NOMO-1 treated with dmso at 0.1 percent for 144 hours (cell line): Measurements from ENCODE around the gene CCL5.

Experiments used
- DNase-seq: peaks from one replicate; lab custom pipeline; 2025; ENCODE audit not compliant: unreplicated experiment; lab: John Stamatoyannopoulos, UW

The CCL5 gene

DNA sequence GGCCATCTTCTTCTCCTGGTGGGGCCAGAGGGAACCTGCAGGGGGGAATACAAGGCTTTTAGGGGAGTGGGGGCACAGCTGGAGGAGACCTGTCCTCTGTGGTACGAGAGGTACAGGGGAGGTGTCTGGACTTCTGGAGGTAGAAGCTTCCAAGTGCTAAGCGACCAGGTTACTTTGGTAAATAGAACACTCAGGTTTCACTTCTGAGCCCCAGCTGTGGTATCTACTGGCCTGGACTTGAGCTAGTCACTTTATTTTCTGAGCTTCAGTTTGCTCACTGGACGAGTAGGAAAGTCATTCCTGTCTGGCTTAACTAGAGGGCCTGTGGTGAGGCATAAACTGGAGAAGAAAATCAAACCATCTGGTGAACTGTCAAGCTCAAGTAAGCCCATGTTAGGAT is 11.4 kb downstream of the CCL5 start, which contains the start of gene HEATR9:
HEATR9 (minus strand) TSS at position 155 of the 400 bp plus-strand sequence; CDS start at position 6, 149 bp downstream.
- no peak for DNase-seq

DNA sequence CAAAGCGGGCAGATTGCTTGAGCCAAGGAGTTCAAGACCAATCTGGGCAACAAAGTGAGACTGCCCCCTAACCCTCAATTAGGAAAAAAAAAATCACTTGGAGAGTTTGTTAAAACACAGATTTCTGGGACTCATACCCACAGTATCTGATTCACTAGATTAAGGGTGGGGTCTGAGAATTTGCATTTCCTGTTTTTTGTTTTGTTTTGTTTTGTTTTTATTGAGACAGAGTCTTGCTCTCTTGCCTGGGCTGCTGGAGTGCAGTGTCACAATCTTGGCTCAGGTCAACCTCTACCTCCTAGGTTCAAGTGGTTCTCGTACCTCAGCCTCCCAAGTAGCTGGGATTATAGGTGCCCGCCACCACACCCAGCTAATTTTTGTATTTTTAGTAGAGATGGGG is 12.6 kb downstream of the CCL5 start:
- no peak for DNase-seq

- DNase-seq = no peak
Measured at GRCh38 chr17:35866341-35866950, 13.7 kb downstream of the CCL5 start.

DNA sequence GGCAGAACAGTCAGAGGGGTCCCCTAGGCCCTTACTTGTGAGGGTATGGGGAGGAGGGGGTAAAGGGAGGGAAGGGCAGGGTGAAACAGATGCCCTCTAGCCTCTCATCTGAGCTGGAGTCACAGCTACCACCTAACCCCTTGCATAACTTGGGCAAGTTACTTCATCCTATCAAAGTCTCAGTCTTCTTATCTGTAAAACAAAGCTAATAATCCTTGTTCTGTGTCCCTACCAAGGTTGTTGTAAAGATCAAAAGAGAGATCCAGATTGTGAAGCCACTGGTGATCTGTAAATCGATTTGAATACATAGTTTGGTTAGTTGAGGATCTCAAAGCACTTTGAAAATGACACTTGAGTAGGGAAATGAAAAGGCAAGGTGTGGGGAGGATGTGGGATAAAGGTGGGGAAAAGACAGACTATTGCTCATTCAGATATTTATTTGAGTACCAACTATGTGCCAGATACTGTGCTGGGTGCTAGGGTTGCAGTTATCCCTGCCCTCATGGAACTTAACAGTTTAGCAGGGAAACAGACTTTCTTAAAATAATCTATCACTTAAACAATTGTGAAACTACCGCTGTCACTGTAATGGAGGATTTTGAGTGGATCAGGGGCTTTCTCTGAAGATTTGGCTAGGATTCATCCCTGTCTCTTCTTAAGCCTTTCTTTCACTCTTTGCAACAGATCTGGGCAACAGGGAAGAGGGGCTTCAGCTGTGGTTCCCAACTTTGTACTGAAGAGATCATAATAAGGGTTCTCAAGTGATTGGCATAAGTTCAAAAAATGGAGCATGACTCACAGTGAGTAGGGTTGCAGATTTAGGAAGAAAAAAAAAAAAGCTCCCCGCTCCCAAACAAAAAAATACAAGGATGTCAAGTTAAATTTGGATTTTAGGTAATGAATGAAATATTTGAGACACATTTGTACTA is 14.5 kb downstream of the CCL5 start:
- no peak for DNase-seq

DNA sequence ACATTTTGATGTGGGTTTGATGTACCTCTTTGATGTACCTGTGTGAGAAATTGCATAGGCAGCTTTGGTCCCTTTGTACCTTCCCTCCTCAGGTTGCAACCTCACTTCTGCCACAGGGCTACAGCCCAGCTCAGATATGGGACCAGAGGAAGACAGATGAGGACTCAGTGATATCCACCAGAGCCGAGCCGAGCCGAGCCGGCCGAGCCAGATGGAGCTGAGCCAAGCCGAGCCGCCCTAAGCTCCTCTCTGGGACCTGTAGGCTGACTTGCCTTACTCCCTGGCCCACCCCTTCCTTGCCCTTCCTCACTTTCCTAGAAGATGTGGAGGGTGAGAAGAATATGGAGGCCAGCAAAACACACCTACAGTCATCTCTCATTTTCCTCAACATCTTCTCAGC is 15.3 kb downstream of the CCL5 start:
- no peak for DNase-seq

DNA sequence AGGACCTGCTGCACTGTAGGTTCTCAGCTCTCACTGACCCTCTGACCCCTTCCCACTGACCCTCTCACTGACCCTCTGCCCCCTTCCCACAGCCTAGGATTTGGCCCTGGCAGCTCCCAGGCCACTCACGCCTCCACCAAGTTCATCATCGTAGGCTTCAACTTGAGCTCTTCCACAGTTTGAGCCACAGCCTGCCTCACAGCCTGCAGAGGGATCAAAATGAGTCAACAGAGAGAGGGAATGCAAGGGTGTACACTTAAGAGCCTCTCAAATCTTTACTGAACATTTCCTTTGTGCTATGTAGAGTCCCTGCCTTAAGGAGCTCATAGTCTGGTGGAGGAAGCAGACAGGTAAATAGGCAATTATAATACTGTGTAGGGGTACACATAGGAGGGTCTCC is 23.6 kb downstream of the CCL5 start:
- DNase-seq = no peak

GRCh38 chr17:35855965-35856364 is 24.2 kb downstream of the CCL5 start:
- no peak for DNase-seq

- DNase-seq = no peak
Measured at GRCh38 chr17:35849469-35850348, 30.5 kb downstream of the CCL5 start.

DNA sequence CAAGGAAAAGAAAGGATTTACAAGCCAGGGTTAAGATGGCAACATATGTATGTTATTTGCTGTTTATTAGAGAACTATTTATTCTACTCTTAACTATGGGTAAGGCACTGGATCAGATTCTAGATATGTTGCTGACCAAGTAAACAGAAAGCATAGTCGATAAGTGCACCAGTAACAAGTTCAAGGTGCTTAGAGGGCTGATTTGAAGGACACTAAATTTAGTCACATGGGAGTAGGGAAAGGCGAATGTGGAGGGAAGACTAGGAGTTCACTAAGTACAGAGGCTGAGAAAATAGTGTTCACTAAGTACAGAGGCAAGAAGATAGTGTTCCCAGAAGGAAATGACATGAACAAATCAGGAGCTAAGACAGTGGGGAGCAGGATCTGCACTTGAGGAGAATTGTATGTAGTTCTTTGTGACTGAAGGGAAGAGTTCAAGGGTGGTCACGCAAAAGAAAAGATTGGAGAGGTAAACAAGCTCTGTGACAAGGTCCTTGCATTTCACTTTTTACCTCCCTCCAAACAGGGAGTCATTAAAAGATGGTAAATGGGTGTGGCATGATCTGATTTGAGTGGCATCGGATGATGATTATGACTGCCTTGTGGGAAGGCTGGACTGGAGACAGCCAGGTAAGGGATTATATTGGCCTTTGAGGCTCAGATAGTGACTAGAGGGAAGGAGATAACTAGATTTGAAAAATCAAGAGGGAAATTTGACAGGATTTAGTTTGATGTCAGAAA is 32.4 kb downstream of the CCL5 start:
- DNase-seq = no peak

- no peak for DNase-seq
Measured at GRCh38 chr17:35847006-35847405, 33.2 kb downstream of the CCL5 start.

DNA sequence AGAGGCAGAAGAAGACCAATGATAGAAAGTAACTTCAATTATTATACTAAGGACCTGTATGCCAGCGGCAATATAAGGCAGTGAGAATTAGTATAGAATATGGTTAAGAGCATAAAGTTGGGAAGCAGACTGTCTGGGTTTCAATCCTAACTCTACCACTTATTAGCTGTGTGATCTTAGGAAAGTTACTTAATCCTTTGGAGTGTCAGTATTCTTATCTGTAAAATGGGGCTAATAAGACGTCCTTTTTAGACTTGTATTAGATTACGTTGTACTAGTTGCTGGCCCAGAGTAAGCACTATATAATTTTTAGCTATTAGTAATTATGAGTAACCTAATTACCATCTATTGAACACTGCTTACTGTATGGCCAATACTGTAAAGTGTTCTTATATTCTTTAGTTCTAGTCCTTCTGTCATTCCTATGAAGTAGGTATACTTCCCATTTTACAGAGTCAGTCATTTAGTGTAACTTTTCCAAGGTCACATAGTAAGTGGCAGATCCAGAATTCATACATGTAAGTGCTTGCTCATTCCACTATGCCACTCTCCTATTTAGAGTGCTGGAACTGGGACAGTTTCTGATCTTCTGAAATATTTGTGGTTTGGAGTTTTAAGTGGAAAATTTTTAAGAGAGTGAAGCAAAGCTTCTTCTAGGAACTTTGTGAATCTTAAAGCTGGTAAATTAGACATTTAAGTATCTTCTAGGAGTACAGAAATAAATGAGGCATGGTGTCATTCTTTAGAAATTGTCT is 33.9 kb downstream of the CCL5 start:
- no peak for DNase-seq

DNA sequence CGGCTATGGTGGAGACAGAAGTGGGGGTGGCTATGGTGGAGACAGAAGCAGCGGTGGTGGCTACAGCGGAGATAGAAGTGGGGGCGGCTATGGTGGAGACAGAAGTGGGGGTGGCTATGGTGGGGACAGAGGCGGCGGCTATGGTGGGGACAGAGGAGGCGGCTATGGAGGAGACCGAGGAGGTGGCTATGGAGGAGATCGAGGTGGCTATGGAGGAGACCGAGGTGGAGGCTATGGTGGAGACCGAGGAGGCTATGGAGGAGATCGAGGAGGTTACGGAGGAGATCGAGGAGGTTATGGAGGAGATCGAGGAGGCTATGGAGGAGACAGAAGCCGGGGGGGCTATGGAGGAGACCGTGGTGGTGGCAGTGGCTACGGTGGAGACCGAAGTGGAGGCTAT is 35.6 kb downstream of the CCL5 start:
- DNase-seq = no peak

- no peak for DNase-seq
Measured at GRCh38 chr17:35843698-35844097, 36.5 kb downstream of the CCL5 start.

DNA sequence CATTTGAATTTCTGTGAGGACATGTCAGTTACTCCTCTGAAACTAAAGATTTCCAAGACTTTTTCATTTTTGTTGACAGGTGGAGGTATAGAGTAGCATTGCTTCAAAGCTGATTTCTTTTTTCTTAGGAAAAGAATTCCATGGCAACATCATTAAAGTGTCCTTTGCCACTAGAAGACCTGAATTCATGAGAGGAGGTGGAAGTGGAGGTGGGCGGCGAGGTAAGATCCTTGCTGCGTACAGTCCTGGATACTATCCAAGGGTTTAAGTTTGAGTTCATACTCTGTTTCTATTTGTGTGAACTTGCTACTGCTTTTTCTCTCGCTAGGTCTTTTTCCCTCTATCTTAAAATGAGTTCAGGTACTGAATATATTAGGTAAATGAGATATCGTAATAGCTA is 37.9 kb downstream of the CCL5 start:
- DNase-seq = no peak

GRCh38 chr17:35841505-35841904 is 38.7 kb downstream of the CCL5 start:
- DNase-seq = no peak

GRCh38 chr17:35841101-35841500 is 39.1 kb downstream of the CCL5 start:
- no peak for DNase-seq

DNA sequence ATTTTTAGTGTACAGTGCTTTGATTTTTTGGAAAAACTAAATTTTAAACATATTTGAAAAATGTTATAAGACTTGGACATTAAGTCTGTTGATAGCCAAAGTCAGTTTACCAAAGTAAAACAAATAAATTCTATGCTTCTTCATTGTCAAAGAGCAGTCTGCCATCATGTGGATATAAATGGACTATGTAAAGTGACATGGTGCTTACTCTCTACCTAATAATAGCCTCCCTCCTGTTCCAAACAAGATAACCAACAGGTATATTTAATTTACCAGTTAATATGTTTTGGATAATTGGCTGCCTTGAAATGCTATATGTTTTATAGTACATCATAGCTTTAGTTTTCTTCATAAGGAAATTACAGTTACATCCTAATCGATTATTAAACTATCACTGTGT is 55.0 kb downstream of the CCL5 start:
- no peak for DNase-seq
